GM18505 (cell line): ENCODE data around the gene CENPS.

Experiments
- ATAC-seq: cut with Tn5 transposase; IDR thresholded peaks from one replicate; pipeline ENCODE4 v1.9.1; 2021; ENCODE audit not compliant: unreplicated experiment
- POLR2A ChIP-seq: IDR thresholded peaks from 4 replicates; pipeline ENCODE4 v1.6.1; 2011; ENCODE audit warnings: borderline replicate concordance; ENCODE audit not compliant: insufficient read depth, insufficient read length; ENCODE audit errors: extremely low read depth

Gene CENPS

GRCh38 chr1:10431070-10431730, 967 bp downstream of the CENPS start:
- ATAC-seq = no peak
- TF ChIP-seq POLR2A = no peak

GRCh38 chr1:10432910-10433700, 2.9 kb downstream of the CENPS start:
- TF ChIP-seq POLR2A = no peak
- no peak for ATAC-seq

DNA sequence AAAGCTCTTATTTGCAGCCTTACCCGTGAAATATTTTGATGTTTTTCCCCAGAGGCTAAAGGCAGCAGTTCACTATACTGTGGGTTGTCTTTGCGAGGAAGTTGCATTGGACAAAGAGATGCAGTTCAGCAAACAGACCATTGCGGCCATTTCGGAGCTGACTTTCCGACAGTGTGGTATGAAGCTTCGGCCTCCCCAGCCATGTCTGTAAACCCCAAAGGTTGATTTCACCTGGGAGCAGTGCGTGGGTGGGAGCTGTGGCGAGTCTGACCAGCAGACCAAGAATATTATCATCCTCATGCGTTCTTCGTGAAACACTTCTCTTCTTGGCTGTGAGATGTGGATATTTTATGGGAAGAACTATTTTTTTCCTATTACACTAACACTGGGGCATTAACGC, 3.6 kb downstream of the CENPS start:
- no peak for ATAC-seq
- TF ChIP-seq POLR2A = no peak

DNA sequence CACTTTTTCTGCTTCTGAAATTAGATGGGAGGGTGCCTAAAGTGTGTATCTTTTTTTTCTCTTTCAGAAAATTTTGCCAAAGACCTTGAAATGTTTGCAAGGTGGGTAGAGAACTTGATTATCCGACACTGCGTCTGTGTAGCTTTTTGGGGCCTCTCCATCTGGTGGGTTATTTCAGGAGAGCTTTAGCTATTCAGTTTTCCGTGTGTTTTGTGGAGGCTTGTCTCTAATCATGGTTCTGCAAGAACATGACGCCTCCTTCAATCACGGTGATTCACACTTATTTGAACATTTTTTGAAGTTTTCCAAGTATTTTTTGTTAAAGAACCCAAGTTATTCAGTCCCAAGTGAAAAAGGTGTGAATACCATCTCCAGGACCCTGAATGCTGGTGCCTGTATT, 4.4 kb downstream of the CENPS start:
- no peak for TF ChIP-seq POLR2A

GRCh38 chr1:10437052-10437451, 6.8 kb downstream of the CENPS start:
- no peak for TF ChIP-seq POLR2A

More for the DNA sequence above, 4.4 kb downstream of the CENPS start:
- ATAC-seq = no peak

DNA sequence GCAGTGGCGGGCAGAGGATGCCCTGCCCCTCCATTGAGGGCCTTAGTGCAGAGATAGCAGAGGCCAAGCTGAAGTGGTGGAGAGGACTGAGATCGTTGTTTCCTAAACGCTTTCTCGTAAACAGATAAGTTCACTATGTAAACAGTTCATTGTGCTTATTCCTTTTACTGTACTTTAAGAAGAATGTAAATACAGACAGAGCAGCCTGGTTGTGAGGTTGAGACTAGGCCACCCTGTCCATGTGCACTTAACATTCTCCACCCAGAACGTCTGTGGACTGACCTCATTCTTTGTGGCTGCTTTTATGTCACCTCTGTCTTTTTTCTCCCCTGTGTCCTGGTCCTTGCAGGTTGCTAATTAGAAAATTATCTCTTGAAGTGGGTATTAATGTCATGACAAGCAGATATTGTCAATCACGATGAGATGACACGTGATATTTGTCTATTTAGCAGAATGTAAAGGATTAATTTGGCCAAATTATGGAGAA, 8.5 kb downstream of the CENPS start:
- no peak for ATAC-seq

More at GRCh38 chr1:10437052-10437451, 6.8 kb downstream of the CENPS start:
- no peak for ATAC-seq

GRCh38 chr1:10440305-10440704, 10.1 kb downstream of the CENPS start:
- no peak for TF ChIP-seq POLR2A
- ATAC-seq = no peak

More for the DNA sequence above, 8.5 kb downstream of the CENPS start:
- no peak for TF ChIP-seq POLR2A

DNA sequence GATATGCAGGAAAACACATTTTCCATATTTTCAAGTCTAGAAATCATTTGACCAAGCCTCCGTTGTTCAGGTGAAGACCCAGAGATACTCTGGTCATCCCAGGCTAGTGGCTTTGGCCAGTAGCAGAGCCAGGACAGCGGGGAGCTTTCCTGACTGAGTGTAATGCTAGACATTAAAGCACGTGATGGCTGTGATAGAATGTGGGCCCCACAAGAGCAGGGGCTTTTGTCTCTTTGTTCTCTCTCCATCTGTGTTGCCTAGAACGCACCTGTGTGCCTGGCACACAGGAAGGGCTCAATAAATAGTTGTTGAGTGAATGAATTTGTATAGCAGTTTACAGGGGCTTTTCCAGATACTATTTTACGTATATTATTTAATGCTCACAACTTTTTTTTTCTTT, 10.6 kb downstream of the CENPS start:
- no peak for TF ChIP-seq POLR2A
- ATAC-seq = no peak

- TF ChIP-seq POLR2A = no peak
- no peak for ATAC-seq
Observed at GRCh38 chr1:10444248-10444647, 14.0 kb downstream of the CENPS start.

- no peak for ATAC-seq
- TF ChIP-seq POLR2A = no peak
Observed at GRCh38 chr1:10444795-10445397, 14.7 kb downstream of the CENPS start.

DNA sequence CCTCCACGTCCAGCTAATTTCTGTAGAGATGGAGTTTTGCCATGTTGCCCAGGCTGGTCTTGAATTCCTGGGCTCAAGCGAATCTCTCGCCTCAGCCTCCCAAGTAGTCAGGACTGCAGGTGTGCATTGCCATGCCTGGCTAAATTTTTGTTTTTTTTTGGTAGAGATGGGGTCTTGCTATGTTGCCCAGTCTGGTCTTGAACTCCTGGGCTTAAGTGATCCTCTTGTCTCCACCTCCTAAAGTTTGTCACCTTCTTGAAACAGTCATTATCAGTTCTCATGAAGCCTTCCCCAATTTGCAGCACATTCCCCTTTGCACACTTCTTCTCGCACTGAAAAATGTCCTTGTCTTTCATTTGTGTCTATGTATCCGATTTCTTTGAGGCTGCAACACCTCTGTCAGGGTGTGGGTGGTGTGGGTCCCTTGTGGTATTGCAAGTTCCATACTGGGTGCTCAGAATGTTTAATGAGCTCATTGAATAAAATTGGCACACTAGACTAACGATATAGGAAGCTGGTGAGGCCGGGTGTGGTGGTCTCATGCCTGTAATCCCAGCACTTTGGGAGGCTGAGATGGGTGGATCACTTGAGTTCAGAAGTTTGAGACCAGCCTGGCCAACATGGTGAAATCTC, 16.7 kb downstream of the CENPS start:
- ATAC-seq = no peak
- TF ChIP-seq POLR2A = no peak

- TF ChIP-seq POLR2A = no peak
- no peak for ATAC-seq
Observed at GRCh38 chr1:10449751-10450150, 19.5 kb downstream of the CENPS start, which contains the start of gene CORT. Gene CORT (plus strand): TSS chr1:10450031. CDS start chr1:10450224, 193 bp downstream.
